Uterus (tissue), 2 donors: ENCODE results near the gene NSD1.

Experiments used
- CTCF ChIP-seq, 4 experiments: fragments of 200-600 bp in 2 of 4; fragments of 450-650 bp in 2 of 4; sonication (generic) in 2 of 4; IDR thresholded peaks; one replicate each; pipeline ENCODE4 v1.5.1; 2016 to 2019; ENCODE audit warnings: antibody characterized with exemption in 4 of 4, mild to moderate bottlenecking in 2 of 4, moderate library complexity in 1 of 4
- POLR2A ChIP-seq, 2 donors: fragments of 450-650 bp; IDR thresholded peaks; one replicate each; pipeline ENCODE4 v1.6.1; 2016; ENCODE audit warnings: antibody characterized with exemption in 2 of 2, mild to moderate bottlenecking in 1 of 2, moderate library complexity in 1 of 2

- TF ChIP-seq CTCF (IDR thresholded peaks at IDR 0.05): no peak
- TF ChIP-seq POLR2A (IDR thresholded peaks at IDR 0.05): no peak
Measured at GRCh38 chr5:177336603-177337494, 203.3 kb downstream of the NSD1 start.
